ENCODE data around the gene ALS2. TPM values are rescaled to one million over a fixed set of nuclear protein-coding genes. Genes with fewer than 3 reads are reported as not detected.
"Not testable (repeated sequence)": the region's sequence is repeated elsewhere in the genome, so short reads cannot be mapped to it uniquely, and the experiment has no call there.

Gene ALS2
- total RNA-seq, 2 experiments from 2014 or later: 8.3 to 11.3 TPM

DNA sequence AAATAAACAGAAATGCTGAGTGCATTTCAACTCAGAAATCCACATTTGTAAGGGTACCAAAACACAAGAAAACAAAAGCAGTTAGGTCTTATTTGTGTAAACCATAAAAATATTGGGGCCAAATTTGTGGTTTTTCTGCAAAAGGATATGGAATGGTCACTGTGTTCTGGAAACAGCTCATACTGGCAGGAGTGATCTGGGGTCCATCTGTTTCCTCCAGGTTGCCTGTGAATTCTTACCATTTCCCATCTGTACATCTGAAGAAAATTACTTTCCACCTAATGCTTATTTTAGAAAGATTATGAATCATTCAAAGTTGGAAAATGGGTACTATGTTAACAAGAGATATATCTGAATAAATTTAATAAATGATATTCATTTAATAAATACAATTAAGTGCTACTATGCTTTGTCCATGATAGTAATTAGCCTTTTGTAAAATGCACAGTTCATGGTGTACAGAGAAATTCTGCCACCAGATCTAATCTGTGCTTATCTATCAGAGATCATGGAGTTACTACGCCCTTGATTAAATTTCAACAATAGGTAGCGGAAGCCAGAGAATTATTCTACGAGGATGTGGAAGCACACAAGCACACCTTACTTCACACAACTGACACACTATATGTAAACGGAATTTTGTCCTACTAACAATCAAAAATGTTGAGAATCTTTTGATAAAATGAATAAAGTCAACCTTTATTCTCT, 10.9 kb downstream of the ALS2 start:
- BruUV-seq (replicated peaks): no TSS peak
- CTCF ChIA-PET (ENCODE audit: unreplicated experiment): no interaction called here

DNA sequence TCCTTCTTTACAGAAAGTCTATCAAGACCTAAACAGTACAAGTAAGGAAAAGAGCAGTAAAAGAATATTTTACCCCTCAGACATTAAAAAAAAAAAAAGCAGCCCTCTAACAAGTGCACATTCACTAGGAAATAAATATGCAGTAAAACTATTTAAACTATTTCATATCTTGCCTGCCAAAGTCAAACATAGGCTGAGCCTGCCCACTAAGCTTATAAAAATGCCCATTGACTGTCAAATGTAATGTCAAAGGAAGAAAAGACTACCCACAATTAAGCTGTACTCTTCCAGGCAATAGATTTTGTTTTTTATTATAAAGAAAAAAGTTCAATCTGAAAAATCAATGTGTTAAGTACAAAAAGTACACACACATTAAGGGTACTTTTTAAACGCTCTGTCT, 11.8 kb downstream of the ALS2 start:
- DNase-seq (ENCODE audit: low spot score): no peak
- Histone ChIP-seq H3K36me3 (ENCODE audit: insufficient read depth, low read length) (no peaks in the 10 kb centered on the region), H3K4me1 (ENCODE audit: insufficient read depth, low read length, poor library complexity, severe bottlenecking) (no peaks in the 10 kb centered on the region), H3K9me2 (ENCODE audit: insufficient read depth, low read length) (no peaks in the 10 kb centered on the region), H3K27ac (ENCODE audit: low read depth, low read length, poor library complexity, severe bottlenecking) (no peak overlapping the region), H3K9me3 (ENCODE audit: low read length) (no peaks in the 10 kb centered on the region), H3K4me2 (ENCODE audit: low read length) (no peak overlapping the region), H3K79me2 (ENCODE audit: insufficient read depth, low read depth, low read length) (no peaks in the 10 kb centered on the region), H4K20me1 (ENCODE audit: insufficient read depth, low read length) (no peaks in the 10 kb centered on the region), H2AFZ (ENCODE audit: low read length) (no peak overlapping the region), H3K4me3 (ENCODE audit: low read depth, low read length, poor library complexity, severe bottlenecking) (no peak overlapping the region)
- CTCF ChIA-PET (ENCODE audit: unreplicated experiment): interaction anchor here (0.9 kb wide), 1 partner anchor 10 kb away, joined by 3 read pairs; no protein-coding TSS in a partner anchor
- no TSS peak for BruUV-seq (replicated peaks)
- no peak for TF ChIP-seq EZH2phosphoT487 (IDR thresholded peaks at IDR 0.05; ENCODE audit: borderline replicate concordance, low read depth, low read length)
- TF ChIP-seq, protein P1, sequence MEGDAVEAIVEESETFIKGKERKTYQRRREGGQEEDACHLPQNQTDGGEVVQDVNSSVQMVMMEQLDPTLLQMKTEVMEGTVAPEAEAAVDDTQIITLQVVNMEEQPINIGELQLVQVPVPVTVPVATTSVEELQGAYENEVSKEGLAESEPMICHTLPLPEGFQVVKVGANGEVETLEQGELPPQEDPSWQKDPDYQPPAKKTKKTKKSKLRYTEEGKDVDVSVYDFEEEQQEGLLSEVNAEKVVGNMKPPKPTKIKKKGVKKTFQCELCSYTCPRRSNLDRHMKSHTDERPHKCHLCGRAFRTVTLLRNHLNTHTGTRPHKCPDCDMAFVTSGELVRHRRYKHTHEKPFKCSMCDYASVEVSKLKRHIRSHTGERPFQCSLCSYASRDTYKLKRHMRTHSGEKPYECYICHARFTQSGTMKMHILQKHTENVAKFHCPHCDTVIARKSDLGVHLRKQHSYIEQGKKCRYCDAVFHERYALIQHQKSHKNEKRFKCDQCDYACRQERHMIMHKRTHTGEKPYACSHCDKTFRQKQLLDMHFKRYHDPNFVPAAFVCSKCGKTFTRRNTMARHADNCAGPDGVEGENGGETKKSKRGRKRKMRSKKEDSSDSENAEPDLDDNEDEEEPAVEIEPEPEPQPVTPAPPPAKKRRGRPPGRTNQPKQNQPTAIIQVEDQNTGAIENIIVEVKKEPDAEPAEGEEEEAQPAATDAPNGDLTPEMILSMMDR (conservative IDR thresholded peaks at IDR 0.05; ENCODE audit: low read length): no peak
- intact Hi-C loops (cut with micrococcal nuclease; ENCODE audit: unreplicated experiment): no loop called here
- POLR2A ChIA-PET: interaction anchor here (0.7 to 2.0 kb wide), 5 partner anchors 8 to 73 kb away, joined by 3 to 11 read pairs (median 5); no protein-coding TSS in a partner anchor

More for the DNA sequence above, 10.9 kb downstream of the ALS2 start:
- Histone ChIP-seq H3K27ac (ENCODE audit: low read depth, low read length, poor library complexity, severe bottlenecking) (no peak overlapping the region), H3K36me3 (ENCODE audit: insufficient read depth, low read length) (no peaks in the 10 kb centered on the region), H3K9me3 (ENCODE audit: low read length) (no peaks in the 10 kb centered on the region), H3K79me2 (ENCODE audit: insufficient read depth, low read depth, low read length) (no peaks in the 10 kb centered on the region), H2AFZ (ENCODE audit: low read length) (no peak overlapping the region), H3K4me2 (ENCODE audit: low read length) (no peak overlapping the region), H4K20me1 (ENCODE audit: insufficient read depth, low read length) (no peaks in the 10 kb centered on the region), H3K4me3 (ENCODE audit: low read depth, low read length, poor library complexity, severe bottlenecking) (no peak overlapping the region), H3K9me2 (ENCODE audit: insufficient read depth, low read length) (no peaks in the 10 kb centered on the region), H3K4me1 (ENCODE audit: insufficient read depth, low read length, poor library complexity, severe bottlenecking) (no peaks in the 10 kb centered on the region)
- DNase-seq (ENCODE audit: low spot score): no peak
- POLR2A ChIA-PET: no interaction called here
- no peak for TF ChIP-seq EZH2phosphoT487 (IDR thresholded peaks at IDR 0.05; ENCODE audit: borderline replicate concordance, low read depth, low read length)
- TF ChIP-seq, protein P1 (conservative IDR thresholded peaks at IDR 0.05; ENCODE audit: low read length): no peak
- intact Hi-C loops (cut with micrococcal nuclease; ENCODE audit: unreplicated experiment): no loop called here

DNA sequence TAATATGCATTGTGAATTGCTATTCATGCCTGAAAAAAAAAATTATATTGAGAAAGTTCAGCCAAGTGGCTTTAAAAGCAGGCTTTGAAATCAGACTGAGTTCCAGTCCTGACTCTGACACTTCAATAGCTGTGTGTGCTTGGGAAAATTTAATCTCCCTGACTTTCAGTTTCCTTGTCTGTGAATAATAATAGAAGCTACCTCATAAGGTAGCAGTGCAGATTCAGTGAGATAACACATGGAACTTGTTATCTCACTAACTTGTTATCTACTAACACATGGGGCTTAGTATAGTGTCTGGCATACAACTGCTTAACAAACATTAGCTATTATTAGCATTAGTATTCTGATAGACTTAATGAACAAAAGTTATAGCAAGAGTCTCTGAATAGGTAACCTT, 14.9 kb downstream of the ALS2 start:
- intact Hi-C loops (cut with micrococcal nuclease; ENCODE audit: unreplicated experiment): loop anchor here (1.0 kb wide), 1 partner anchor 16 kb away; no protein-coding TSS in a partner anchor
- TF ChIP-seq EZH2phosphoT487 (IDR thresholded peaks at IDR 0.05; ENCODE audit: borderline replicate concordance, low read depth, low read length): no peak
- TF ChIP-seq, protein P1 (conservative IDR thresholded peaks at IDR 0.05; ENCODE audit: low read length): no peak
- H3K79me2 ChIP-seq (ENCODE audit: insufficient read depth, low read depth, low read length): no peaks in the 10 kb centered on the region
- no peaks in the 10 kb centered on the region for H4K20me1 ChIP-seq (ENCODE audit: insufficient read depth, low read length)
- ChIA-PET CTCF (ENCODE audit: unreplicated experiment) (no interaction called here), POLR2A (interaction anchor here (0.6 to 0.7 kb wide), 2 partner anchors 520 to 1659 kb away, joined by 3 to 4 read pairs; no protein-coding TSS in a partner anchor)
- no TSS peak for BruUV-seq (replicated peaks)
- no peak overlapping the region for H3K4me2 ChIP-seq (ENCODE audit: low read length)
- H3K4me1 ChIP-seq (ENCODE audit: insufficient read depth, low read length, poor library complexity, severe bottlenecking): no peaks in the 10 kb centered on the region
- H2AFZ ChIP-seq (ENCODE audit: low read length): no peak overlapping the region
- H3K4me3 ChIP-seq (ENCODE audit: low read depth, low read length, poor library complexity, severe bottlenecking): no peak overlapping the region
- H3K9me3 ChIP-seq (ENCODE audit: low read length): no peaks in the 10 kb centered on the region
- H3K36me3 ChIP-seq (ENCODE audit: insufficient read depth, low read length): no peaks in the 10 kb centered on the region
- DNase-seq (ENCODE audit: low spot score): no peak
- H3K27ac ChIP-seq (ENCODE audit: low read depth, low read length, poor library complexity, severe bottlenecking): no peak overlapping the region
- no peaks in the 10 kb centered on the region for H3K9me2 ChIP-seq (ENCODE audit: insufficient read depth, low read length)

DNA sequence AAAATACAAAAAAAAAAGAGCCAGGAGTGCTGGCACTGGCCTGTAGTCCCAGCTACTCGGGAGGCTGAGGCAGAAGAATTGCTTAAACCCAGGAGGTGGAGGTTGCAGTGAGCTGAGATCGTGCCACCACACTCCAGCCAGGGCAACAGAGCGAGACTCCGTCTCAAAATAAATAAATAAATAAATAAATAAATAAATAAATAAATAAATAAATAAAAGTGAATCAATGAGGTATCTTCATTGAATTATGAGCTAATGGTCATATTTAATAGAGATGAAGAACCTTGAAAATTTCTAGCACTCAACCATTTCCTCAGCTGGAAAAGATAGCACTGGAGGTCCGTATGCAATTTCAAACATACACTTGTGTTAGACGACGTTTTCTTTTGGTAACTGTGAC, 16.3 kb downstream of the ALS2 start:
- H3K79me2 ChIP-seq (ENCODE audit: insufficient read depth, low read depth, low read length); DNase-seq (ENCODE audit: low spot score); H3K36me3 ChIP-seq (ENCODE audit: insufficient read depth, low read length); H4K20me1 ChIP-seq (ENCODE audit: insufficient read depth, low read length); H2AFZ ChIP-seq (ENCODE audit: low read length); H3K4me2 ChIP-seq (ENCODE audit: low read length); BruUV-seq (replicated peaks); CTCF ChIA-PET (ENCODE audit: unreplicated experiment); intact Hi-C loops (cut with micrococcal nuclease; ENCODE audit: unreplicated experiment); H3K9me2 ChIP-seq (ENCODE audit: insufficient read depth, low read length); H3K27ac ChIP-seq (ENCODE audit: low read depth, low read length, poor library complexity, severe bottlenecking); H3K4me3 ChIP-seq (ENCODE audit: low read depth, low read length, poor library complexity, severe bottlenecking); H3K9me3 ChIP-seq (ENCODE audit: low read length); H3K4me1 ChIP-seq (ENCODE audit: insufficient read depth, low read length, poor library complexity, severe bottlenecking): not testable (repeated sequence)
- POLR2A ChIA-PET: interaction anchor here (0.5 to 1.5 kb wide), 9 partner anchors 8 to 451 kb away, joined by 3 to 6 read pairs (median 3); partner anchors contain the start of gene ALS2
